Renal pelvis (tissue), 4 donors: ENCODE data around the gene NME7. TPM values are rescaled to one million over a fixed set of nuclear protein-coding genes. Genes with fewer than 3 reads are reported as not detected.
"Not testable (repeated sequence)": the region's sequence is repeated elsewhere in the genome, so short reads cannot be mapped to it uniquely, and the experiment has no call there.

Experiments used
- DNase-seq: peaks from one replicate; pipeline ENCODE4 v3.0.0-alpha.2; 2013
- polyA plus RNA-seq, 3 donors: library from polyadenylated mRNA; unstranded; fragments of 120-200 nt; gene quantifications; one replicate each; pipeline ENCODE4 v1.2.1, GENCODE V29; 2013; ENCODE audit not compliant: insufficient read length in 3 of 3

The NME7 gene
- polyA plus RNA-seq, 3 donors = 93.6 to 106 (median 94.1) TPM

GRCh38 chr1:169309178-169310166, 58.1 kb downstream of the NME7 start:
- DNase-seq = no peak

GRCh38 chr1:169308313-169309039, 59.1 kb downstream of the NME7 start:
- no peak for DNase-seq

GRCh38 chr1:169307176-169307575, 60.4 kb downstream of the NME7 start:
- DNase-seq = no peak

GRCh38 chr1:169305948-169306347, 61.6 kb downstream of the NME7 start:
- no peak for DNase-seq

- DNase-seq = no peak
Observed at GRCh38 chr1:169305356-169305755, 62.2 kb downstream of the NME7 start.

GRCh38 chr1:169300854-169301253, 66.7 kb downstream of the NME7 start:
- no peak for DNase-seq

- no peak for DNase-seq
Observed at GRCh38 chr1:169298441-169298840, 69.2 kb downstream of the NME7 start.

- DNase-seq = no peak
Observed at GRCh38 chr1:169295846-169296245, 71.8 kb downstream of the NME7 start.

- no peak for DNase-seq
Observed at GRCh38 chr1:169295425-169295824, 72.2 kb downstream of the NME7 start.

GRCh38 chr1:169289016-169289415, 78.6 kb downstream of the NME7 start:
- no peak for DNase-seq

GRCh38 chr1:169288011-169288414, 79.6 kb downstream of the NME7 start:
- DNase-seq = no peak

- no peak for DNase-seq
Observed at GRCh38 chr1:169287280-169287679, 80.3 kb downstream of the NME7 start.

GRCh38 chr1:169281562-169281961, 86.0 kb downstream of the NME7 start:
- DNase-seq = not testable (repeated sequence)

- DNase-seq = peak; percentile 0
Observed at GRCh38 chr1:169271098-169271497, 96.5 kb downstream of the NME7 start.

- DNase-seq = no peak
Observed at GRCh38 chr1:169266133-169266532, 101.5 kb downstream of the NME7 start.

GRCh38 chr1:169263059-169263458, 104.5 kb downstream of the NME7 start:
- DNase-seq = no peak

- DNase-seq = no peak
Observed at GRCh38 chr1:169261884-169262283, 105.7 kb downstream of the NME7 start.

- no peak for DNase-seq
Observed at GRCh38 chr1:169260478-169261151, 107.0 kb downstream of the NME7 start.

GRCh38 chr1:169259816-169260215, 107.8 kb downstream of the NME7 start:
- no peak for DNase-seq

- no peak for DNase-seq
Observed at GRCh38 chr1:169250795-169251194, 116.8 kb downstream of the NME7 start.

GRCh38 chr1:169250022-169250421, 117.6 kb downstream of the NME7 start:
- no peak for DNase-seq

GRCh38 chr1:169249611-169250010, 118.0 kb downstream of the NME7 start:
- no peak for DNase-seq
